Measurements from ENCODE around the gene TP53I11.

Gene TP53I11

DNA sequence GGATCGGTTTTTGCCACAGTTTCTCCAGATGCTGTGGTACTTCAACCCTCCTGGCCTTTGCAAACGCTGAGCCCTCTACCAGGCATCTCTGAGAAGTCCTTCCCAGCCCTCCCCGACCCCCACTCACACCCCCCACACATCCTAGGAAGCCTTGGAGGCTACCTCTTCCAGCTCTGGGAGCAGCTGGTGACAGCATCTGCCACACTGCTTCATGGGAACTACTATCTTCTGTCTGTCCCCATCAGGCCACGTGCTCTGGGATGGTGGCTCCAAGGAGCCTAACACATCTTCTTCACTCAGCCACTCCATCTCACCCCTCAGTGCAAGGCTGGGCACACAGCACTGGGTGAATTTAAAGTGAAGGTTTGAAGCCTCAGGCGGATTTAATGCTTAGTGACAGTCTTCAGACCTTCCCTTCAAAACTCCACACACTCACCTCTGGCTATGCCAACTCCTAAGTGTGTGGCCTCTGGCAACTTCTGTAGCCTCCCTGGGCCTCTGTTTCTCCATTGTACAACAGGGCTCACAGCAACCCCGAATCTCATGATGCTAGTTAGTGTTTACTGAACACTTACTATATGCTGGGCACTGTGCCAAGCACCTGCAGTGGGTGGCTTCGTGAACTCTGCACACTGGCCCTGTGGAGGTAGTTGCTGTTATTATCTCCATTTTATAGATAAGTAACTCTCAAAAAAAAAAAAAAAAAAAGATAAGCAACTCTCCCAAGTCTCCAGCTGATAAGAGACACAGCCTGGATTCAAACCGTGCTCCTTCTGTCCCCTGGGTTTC lies 7.3 kb upstream of the TP53I11 start:
- no peak for DNase-seq

- DNase-seq, result peak in 9 of 56 donors; percentile 10 to 74 (median 21)
Measured at GRCh38 chr11:44957040-44957515, 6.4 kb upstream of the TP53I11 start.

DNA sequence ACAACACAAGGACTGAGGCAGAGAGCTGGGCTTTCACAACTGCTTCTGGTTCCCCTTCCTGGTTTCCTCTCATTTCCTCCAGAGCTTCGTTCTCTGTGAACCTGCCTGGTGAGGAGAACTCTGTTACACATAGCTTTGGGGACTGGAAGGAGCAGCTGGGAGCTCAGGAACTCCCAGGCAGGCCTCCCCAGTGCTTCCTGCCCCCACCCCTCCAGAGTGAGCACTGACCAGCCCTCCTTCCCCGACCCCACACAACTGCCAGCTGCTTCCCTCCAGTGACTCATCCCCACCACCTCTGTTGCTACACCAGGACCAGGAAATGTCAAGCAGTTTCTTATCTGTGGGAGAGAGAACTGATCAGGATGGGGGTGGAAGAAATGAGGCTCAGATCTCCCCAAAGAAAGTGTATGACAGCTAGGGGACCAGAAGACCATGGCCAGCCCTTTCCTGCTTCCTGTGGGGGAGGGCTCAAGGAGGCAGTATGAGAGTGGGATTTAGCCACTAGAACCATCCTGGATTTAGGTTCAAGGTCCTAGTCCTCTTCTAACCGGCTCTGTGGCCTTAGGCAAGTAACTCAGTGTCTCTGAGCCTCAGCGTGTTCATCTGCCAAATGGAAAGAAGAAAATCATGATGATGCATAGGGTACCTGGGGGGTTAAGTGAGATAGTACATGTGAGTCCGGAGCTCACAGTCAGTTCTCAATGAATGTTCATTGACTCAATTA lies 4.5 kb upstream of the TP53I11 start:
- DNase-seq, result peak in 14 of 56 donors; percentile 9 to 39 (median 26)

- DNase-seq, result no peak
Measured at GRCh38 chr11:44954051-44954906, 3.6 kb upstream of the TP53I11 start.

DNA sequence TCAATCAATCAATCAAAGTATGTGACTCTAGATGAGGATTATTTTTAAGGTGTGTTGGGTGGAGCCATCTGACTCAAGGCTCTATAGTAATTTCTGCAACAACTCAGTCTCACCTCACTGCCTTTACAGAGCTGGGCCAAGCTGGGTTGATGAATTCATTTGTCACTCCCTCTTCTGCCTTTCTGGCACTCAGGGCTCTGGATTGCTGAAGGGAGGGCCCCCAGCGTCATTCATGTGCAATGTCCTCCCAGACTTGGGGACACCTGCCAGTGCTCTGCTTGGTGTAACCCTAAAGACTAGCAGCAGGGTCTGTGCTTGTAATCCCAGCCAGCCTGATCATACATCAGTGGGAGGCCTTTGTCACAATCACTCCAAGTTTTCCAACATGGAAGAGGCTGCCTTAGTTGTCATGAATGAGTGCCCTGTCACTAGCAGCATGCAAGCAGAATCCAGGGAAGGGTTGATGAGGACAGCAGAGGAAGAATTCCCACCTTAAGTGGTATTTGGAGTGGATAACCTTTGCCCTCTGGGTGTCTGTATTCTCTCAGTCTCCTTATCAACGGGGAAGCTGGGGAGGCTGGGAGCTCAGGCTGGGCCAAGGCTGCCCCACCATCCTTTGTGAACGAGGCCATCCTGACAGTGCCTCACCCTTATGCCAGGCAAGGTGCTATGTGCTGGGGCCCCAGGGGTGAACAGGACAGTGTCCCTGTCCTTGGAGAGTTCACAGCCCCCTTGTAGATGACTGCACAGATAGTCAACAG lies 2.0 kb upstream of the TP53I11 start:
- no peak for DNase-seq

GRCh38 chr11:44952082-44952481 lies 1.4 kb upstream of the TP53I11 start:
- no peak for DNase-seq

- peak in 4 of 56 donors; percentile 14 to 58 (median 26) for DNase-seq
Measured at GRCh38 chr11:44950031-44950624, 555 bp downstream of the TP53I11 start.

- peak in 2 of 56 donors; percentile 18 to 42 for DNase-seq
Measured at GRCh38 chr11:44949160-44950030, 1.3 kb downstream of the TP53I11 start.

- no peak for DNase-seq
Measured at GRCh38 chr11:44948155-44948554, 2.5 kb downstream of the TP53I11 start.

DNA sequence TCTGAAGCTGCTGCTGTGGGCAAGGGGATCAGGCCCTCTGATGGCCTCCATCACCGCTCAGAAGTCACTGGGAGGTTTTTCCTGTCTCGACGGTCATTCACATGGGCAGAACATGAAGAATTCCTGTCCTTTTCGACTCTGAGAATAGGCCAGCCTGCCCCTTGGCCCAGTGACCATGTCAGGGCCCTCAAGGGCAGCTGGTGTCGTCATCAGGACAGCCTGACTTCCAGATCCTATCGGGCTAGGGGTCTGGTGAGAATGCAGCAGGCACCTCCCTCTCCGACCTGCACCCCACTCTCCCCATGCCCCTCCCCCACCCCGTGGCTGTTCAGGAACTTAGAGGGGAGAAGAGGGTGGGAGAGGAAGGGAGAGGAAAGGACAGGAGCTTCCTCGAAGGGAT lies 3.6 kb downstream of the TP53I11 start:
- DNase-seq, result no peak

DNA sequence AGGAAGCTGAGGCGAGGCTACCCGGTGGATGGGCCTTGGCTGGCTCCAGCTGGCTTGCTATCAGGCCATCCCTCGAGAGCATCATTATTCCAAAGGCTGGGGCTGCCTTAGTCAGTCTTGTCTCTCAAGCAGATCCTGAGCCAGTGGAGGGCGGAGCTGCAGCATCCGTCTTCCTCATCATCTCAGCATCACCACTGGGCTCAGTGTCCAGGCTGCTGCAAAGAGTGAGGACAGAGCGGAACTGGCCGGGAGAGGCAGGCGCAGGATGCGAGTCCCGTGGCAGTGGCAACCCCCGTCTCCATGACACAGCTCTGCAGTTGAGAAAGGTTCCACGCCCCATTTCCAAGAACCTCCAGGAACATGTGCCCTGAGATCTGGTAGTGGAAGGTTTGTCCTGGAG lies 4.4 kb downstream of the TP53I11 start:
- peak in 13 of 56 donors; percentile 11 to 50 (median 19) for DNase-seq

DNA sequence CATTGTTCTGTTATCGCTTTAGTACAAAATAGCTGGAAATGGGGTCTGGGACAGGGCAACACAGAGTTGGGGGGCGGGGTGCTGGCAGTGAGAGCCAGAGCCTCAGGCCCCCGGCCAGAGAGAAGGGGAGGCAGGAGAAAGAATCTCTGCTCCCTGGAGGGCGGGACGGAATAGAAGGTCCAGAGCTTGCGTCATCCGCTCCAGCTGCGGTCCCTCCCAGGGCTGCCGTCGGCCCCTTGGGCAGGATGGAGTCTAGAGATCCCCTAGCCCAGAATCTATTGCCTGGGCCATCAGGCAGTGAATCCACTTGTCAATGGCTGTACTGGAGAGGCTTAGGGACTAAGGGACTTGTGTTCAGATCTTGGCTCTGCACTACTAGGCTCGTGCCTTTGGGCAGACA lies 5.0 kb downstream of the TP53I11 start:
- DNase-seq, result no peak

- no peak for DNase-seq
Measured at GRCh38 chr11:44944853-44945235, 5.8 kb downstream of the TP53I11 start.

- DNase-seq, result no peak
Measured at GRCh38 chr11:44944181-44944852, 6.4 kb downstream of the TP53I11 start.

- DNase-seq, result no peak
Measured at GRCh38 chr11:44943696-44944095, 7.0 kb downstream of the TP53I11 start.

- DNase-seq, result peak in 4 of 56 donors; percentile 16 to 34 (median 26)
Measured at GRCh38 chr11:44943118-44943517, 7.6 kb downstream of the TP53I11 start.

DNA sequence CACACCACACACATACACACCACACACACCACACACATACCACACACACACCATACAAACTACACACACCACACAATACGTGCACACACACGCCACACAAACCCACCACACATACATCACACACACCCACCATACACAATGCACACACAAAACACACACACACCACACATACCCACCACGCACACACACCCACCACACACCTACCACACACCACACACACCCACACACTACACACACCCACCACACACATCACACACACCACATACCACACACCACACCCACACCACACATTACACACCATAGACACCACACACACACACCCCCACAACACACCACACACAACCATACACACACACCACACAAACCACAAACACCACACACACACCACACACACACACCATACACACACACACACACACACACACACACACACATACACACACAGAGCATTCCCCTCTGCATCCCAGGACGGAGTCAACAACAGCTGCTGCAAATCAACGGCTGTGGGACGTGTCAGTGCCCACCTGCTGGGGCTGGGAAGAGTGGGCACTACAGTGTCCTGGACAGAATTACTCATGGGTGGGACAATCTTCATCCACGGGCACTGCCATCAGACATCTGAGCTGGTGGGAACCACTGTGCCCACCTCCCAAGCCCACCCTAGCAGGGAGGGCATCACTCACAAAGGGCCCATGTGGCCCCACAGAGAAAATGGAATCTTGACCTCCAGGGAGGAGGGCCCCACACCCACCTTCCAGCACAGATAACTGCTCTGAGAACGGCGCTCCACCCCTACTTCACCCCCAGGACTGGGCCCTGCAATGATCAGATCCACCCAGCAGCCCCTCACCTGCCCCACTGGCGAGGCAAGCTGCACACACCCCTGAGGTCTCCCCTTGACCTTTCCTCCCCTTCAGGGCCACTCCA lies 8.4 kb downstream of the TP53I11 start:
- DNase-seq, result no peak

Measured in amygdala (tissue), 56 donors.